GM23338 (cell line): ENCODE results near the gene PTPRO. TPM values are rescaled to one million over a fixed set of nuclear protein-coding genes. Genes with fewer than 3 reads are reported as not detected.

Source experiments
- ATAC-seq: fragments of 200-7000 bp; cut with Tn5 transposase; 3 replicates; pipeline ENCODE4 v1.9.1; 2020
- DNase-seq: peaks from one replicate; pipeline ENCODE4 v3.0.0-alpha.2; 2015; ENCODE audit warnings: low spot score
- H2AFZ ChIP-seq: fragments of 200-600 bp; sonication (generic); 2 replicates; pipeline ENCODE4 v1.8.0; 2016; ENCODE audit warnings: antibody characterized with exemption, mild to moderate bottlenecking, moderate library complexity
- H3F3A ChIP-seq: fragments of 200-600 bp; sonication (generic); replicated peaks from 2 replicates; pipeline ENCODE4 v1.8.0; 2017; ENCODE audit warnings: antibody characterized with exemption, mixed run types, low read depth
- H3K27ac ChIP-seq: fragments of 200-600 bp; sonication (generic); 2 replicates; pipeline ENCODE4 v1.6.1; 2016; ENCODE audit warnings: low read depth
- H3K27me3 ChIP-seq: fragments of 200-600 bp; sonication (generic); 2 replicates; pipeline ENCODE4 v1.8.0; 2016; ENCODE audit warnings: mild to moderate bottlenecking, mixed run types, moderate library complexity; ENCODE audit not compliant: insufficient read depth
- H3K36me3 ChIP-seq: fragments of 200-600 bp; sonication (generic); 2 replicates; pipeline ENCODE4 v1.8.0; 2016; ENCODE audit warnings: mild to moderate bottlenecking; ENCODE audit not compliant: insufficient read depth
- H3K4me1 ChIP-seq: fragments of 200-600 bp; sonication (generic); 2 replicates; pipeline ENCODE4 v1.8.0; 2016; ENCODE audit warnings: mild to moderate bottlenecking, moderate library complexity; ENCODE audit not compliant: insufficient read depth
- H3K4me2 ChIP-seq: fragments of 200-600 bp; sonication (generic); 2 replicates; pipeline ENCODE4 v1.7.1; 2017; ENCODE audit warnings: mixed run types
- H3K4me3 ChIP-seq: fragments of 200-600 bp; sonication (generic); 2 replicates; pipeline ENCODE4 v1.6.1; 2016; ENCODE audit warnings: mixed run types
- H3K79me2 ChIP-seq: fragments of 200-600 bp; sonication (generic); replicated peaks from 2 replicates; pipeline ENCODE4 v1.8.0; 2017; ENCODE audit warnings: mild to moderate bottlenecking; ENCODE audit not compliant: insufficient read depth
- H3K9me2 ChIP-seq: fragments of 200-600 bp; sonication (generic); 2 replicates; pipeline ENCODE4 v1.8.0; 2017; ENCODE audit not compliant: insufficient read depth
- H4K20me1 ChIP-seq: fragments of 200-600 bp; sonication (generic); replicated peaks from 2 replicates; pipeline ENCODE4 v1.8.0; 2017; ENCODE audit warnings: mild to moderate bottlenecking; ENCODE audit not compliant: insufficient read depth
- H3K27ac Mint-ChIP-seq: 2 replicates; pipeline ENCODE4 v1.8.0; 2020; ENCODE audit warnings: inconsistent platforms, mild to moderate bottlenecking, moderate library complexity, mixed read lengths
- H3K27me3 Mint-ChIP-seq: 3 replicates; pipeline ENCODE4 v1.8.0; 2022; ENCODE audit warnings: low read depth, mild to moderate bottlenecking, moderate library complexity, mixed read lengths, inconsistent platforms; ENCODE audit not compliant: insufficient read depth, poor library complexity
- H3K36me3 Mint-ChIP-seq: 3 replicates; pipeline ENCODE4 v1.8.0; 2021; ENCODE audit warnings: low read depth, mild to moderate bottlenecking, inconsistent platforms, moderate library complexity, mixed read lengths
- H3K4me1 Mint-ChIP-seq: 3 replicates; pipeline ENCODE4 v1.8.0; 2020; ENCODE audit warnings: mild to moderate bottlenecking, inconsistent platforms, mixed read lengths
- H3K4me3 Mint-ChIP-seq: 3 replicates; pipeline ENCODE4 v1.8.0; 2021; ENCODE audit warnings: moderate library complexity, mild to moderate bottlenecking, inconsistent platforms, mixed read lengths
- H3K9me3 Mint-ChIP-seq: 3 replicates; pipeline ENCODE4 v1.8.0; 2020; ENCODE audit warnings: moderate library complexity, mild to moderate bottlenecking, inconsistent platforms, mixed read lengths
- CTCF ChIP-seq, 2 experiments: fragments of 200-600 bp in 1 of 2; sonication (generic) in 1 of 2; conservative IDR thresholded peaks; 2 replicates each; pipeline versions ENCODE4 v1.5.1 to v1.6.1; 2016 to 2017; ENCODE audit warnings: antibody characterized with exemption in 2 of 2, low read depth in 2 of 2, mild to moderate bottlenecking in 2 of 2, moderate library complexity in 1 of 2
- ETS1 ChIP-seq: IDR thresholded peaks from 2 replicates; pipeline ENCODE4 v1.6.1; 2016; ENCODE audit warnings: antibody characterized with exemption
- EZH2 ChIP-seq: fragments of 200-600 bp; sonication (generic); IDR thresholded peaks from one replicate; pipeline ENCODE4 v1.8.0; 2017; ENCODE audit warnings: antibody characterized with exemption, mild to moderate bottlenecking, low read depth; ENCODE audit not compliant: unreplicated experiment
- NANOG ChIP-seq: IDR thresholded peaks from 2 replicates; pipeline ENCODE4 v1.6.1; 2016; ENCODE audit warnings: antibody characterized with exemption, borderline replicate concordance
- POLR2AphosphoS5 ChIP-seq: IDR thresholded peaks from 2 replicates; pipeline ENCODE4 v1.6.1; 2016; ENCODE audit warnings: antibody characterized with exemption, low read depth
- STAT1 ChIP-seq: IDR thresholded peaks from one replicate; pipeline ENCODE4 v1.6.1; 2016; ENCODE audit warnings: antibody characterized with exemption; ENCODE audit not compliant: unreplicated experiment
- ZNF114 ChIP-seq: fragments of 250-450 bp; sonication (Bioruptor Pico); IDR thresholded peaks from 2 replicates; pipeline ENCODE4 v1.5.0; 2020; ENCODE audit warnings: mild to moderate bottlenecking, moderate library complexity
- ZNF331 ChIP-seq: fragments of 250-450 bp; sonication (Bioruptor Pico); IDR thresholded peaks from 2 replicates; pipeline ENCODE4 v1.5.0; 2020; ENCODE audit warnings: low read depth, mild to moderate bottlenecking, moderate library complexity
- ZNF462 ChIP-seq: fragments of 250-450 bp; sonication (Bioruptor Pico); IDR thresholded peaks from 2 replicates; pipeline ENCODE4 v1.5.0; 2020; ENCODE audit warnings: mild to moderate bottlenecking, moderate library complexity
- polyA plus RNA-seq: library from polyadenylated mRNA; unstranded; fragments of >200 nt; fragmentation: Nextera tagmentation; extraction: Ambion mirVana; gene quantifications from 2 replicates; pipeline ENCODE4 v1.2.1, GENCODE V29; 2016
- total RNA-seq: library from RNA; depleted of rRNA; stranded (reverse); fragments of >200 nt; shearing (Covaris generic); gene quantifications from 2 replicates; pipeline ENCODE4 v1.2.3, GENCODE V29; 2014

PTPRO gene
- total and polyA plus RNA-seq, 2 experiments from 2014 or later: 1.4 to 1.5 TPM

- TF ChIP-seq POLR2AphosphoS5: no peak
- TF ChIP-seq ETS1: no peak
- TF ChIP-seq ZNF114 (CRISPR knock-in tag): no peak
These were observed 22.3 kb downstream of the PTPRO start (continued) for GRCh38 chr12:15344561-15344960.

- H3K27me3 ChIP-seq: no peaks in the 10 kb centered on the region
- Mint-ChIP-seq H3K4me1 (no peaks in the 10 kb centered on the region), H3K27me3 (peaks cover 3% of the 10 kb centered on the region), H3K9me3 (no peaks in the 10 kb centered on the region), H3K36me3 (no peaks in the 10 kb centered on the region), H3K27ac (no peak overlapping the region), H3K4me3 (no peak overlapping the region)
- no peak for DNase-seq
- no peaks in the 10 kb centered on the region for H3F3A ChIP-seq
- H3K27ac ChIP-seq: no peak overlapping the region
- H3K79me2 ChIP-seq: no peaks in the 10 kb centered on the region
- H3K4me3 ChIP-seq: no peak overlapping the region
- no peaks in the 10 kb centered on the region for H3K9me2 ChIP-seq
- no peak for TF ChIP-seq ETS1
- no peak for TF ChIP-seq EZH2
- ATAC-seq: no peak
- H3K4me2 ChIP-seq: no peak overlapping the region
- H4K20me1 ChIP-seq: no peaks in the 10 kb centered on the region
- H3K4me1 ChIP-seq: no peaks in the 10 kb centered on the region
- no peak overlapping the region for H2AFZ ChIP-seq
- no peaks in the 10 kb centered on the region for H3K36me3 ChIP-seq
These were observed 24.2 kb downstream of the PTPRO start for GRCh38 chr12:15346488-15346887.

- H3K4me1 Mint-ChIP-seq: no peaks in the 10 kb centered on the region
- Histone ChIP-seq H3K79me2 (no peaks in the 10 kb centered on the region), H3K9me2 (no peaks in the 10 kb centered on the region), H3K36me3 (no peaks in the 10 kb centered on the region), H3K4me2 (no peak overlapping the region), H3K27me3 (no peaks in the 10 kb centered on the region), H3K4me3 (no peak overlapping the region), H2AFZ (no peak overlapping the region), H3K27ac (no peak overlapping the region), H4K20me1 (no peaks in the 10 kb centered on the region), H3K4me1 (no peaks in the 10 kb centered on the region), H3F3A (no peaks in the 10 kb centered on the region)
- no peak overlapping the region for H3K27ac Mint-ChIP-seq
- H3K36me3 Mint-ChIP-seq: no peaks in the 10 kb centered on the region
- no peak overlapping the region for H3K4me3 Mint-ChIP-seq
- no peaks in the 10 kb centered on the region for H3K9me3 Mint-ChIP-seq
- ATAC-seq (no peak), DNase-seq (no peak)
- H3K27me3 Mint-ChIP-seq: no peaks in the 10 kb centered on the region
- no peak for TF ChIP-seq STAT1
- no peak for TF ChIP-seq ETS1
- no peak for TF ChIP-seq ZNF331 (CRISPR knock-in tag)
- TF ChIP-seq CTCF (conservative IDR thresholded peaks at IDR 0.05; ENCODE audit: low read depth in 2 of 2): no peak
- TF ChIP-seq ZNF462: no peak
- no peak for TF ChIP-seq NANOG
- TF ChIP-seq POLR2AphosphoS5: no peak
- TF ChIP-seq ZNF114 (CRISPR knock-in tag): no peak
These were observed 28.3 kb downstream of the PTPRO start for GRCh38 chr12:15350643-15351042.
